K562 (cell line): ENCODE data around the gene PPIL1. TPM values are rescaled to one million over a fixed set of nuclear protein-coding genes. Genes with fewer than 3 reads are reported as not detected.

ENCODE experiments used
- CBFA2T2 ChIP-seq: fragments of 450-650 bp; conservative IDR thresholded peaks from 2 replicates; pipeline ENCODE4 v1.6.1; 2017; ENCODE audit warnings: mild to moderate bottlenecking
- CREB3 ChIP-seq: fragments of 450-650 bp; conservative IDR thresholded peaks from 2 replicates; pipeline ENCODE4 v1.6.1; 2016; ENCODE audit warnings: missing genetic modification characterization, low read depth, mild to moderate bottlenecking, missing compliant biosample characterization, moderate library complexity
- DLX4 ChIP-seq: fragments of 250-450 bp; sonication (Bioruptor Pico); IDR thresholded peaks from 2 replicates; pipeline ENCODE4 v1.6.1; 2021; ENCODE audit warnings: mild to moderate bottlenecking
- ESRRA ChIP-seq: fragments of 450-650 bp; IDR thresholded peaks from 2 replicates; pipeline ENCODE4 v1.6.1; 2014; ENCODE audit warnings: low read depth, mild to moderate bottlenecking, moderate library complexity, borderline replicate concordance
- LCOR ChIP-seq: sonication (generic); formaldehyde crosslinking; IDR thresholded peaks from 2 replicates; pipeline ENCODE4 v1.8.0; 2022; ENCODE audit warnings: mild to moderate bottlenecking, missing genetic modification reagents
- NFE2 ChIP-seq: IDR thresholded peaks from 2 replicates; pipeline ENCODE4 v1.6.1; 2014; ENCODE audit warnings: antibody characterized with exemption, low read depth
- ZBED1 ChIP-seq: IDR thresholded peaks from 2 replicates; pipeline ENCODE4 v1.6.1; 2014
- polyA plus RNA-seq, 8 experiments: library from polyadenylated mRNA; depleted of rRNA in 4 of 8; stranded (reverse) in 5 of 8; unstranded in 3 of 8; fragments of >200 nt; fragmentation: Nextera tagmentation in 2 of 8; fragmentation: Illumina TruSeq in 1 of 8; extraction: Ambion mirVana in 2 of 8; extraction: Trizol in 1 of 8; gene quantifications; 2 replicates each; pipeline versions ENCODE4 v1.2.1 to v1.2.3, GENCODE V29; 2011 to 2014; ENCODE audit warnings: inconsistent platforms in 1 of 8, missing spikeins in 1 of 8
- total RNA-seq, 7 experiments: library from RNA; depleted of rRNA in 6 of 7; stranded (reverse); fragments of >200 nt in 6 of 7; fragmentation: Illumina TruSeq in 2 of 7; extraction: Trizol in 2 of 7; gene quantifications; 2 replicates each; pipeline versions ENCODE4 v1.2.1 to v1.2.3, GENCODE V29; 2011 to 2021; ENCODE audit warnings: low replicate concordance in 1 of 7
- TF ChIP-seq, protein P1 (sequence below): sonication (generic); formaldehyde crosslinking; IDR thresholded peaks from 2 replicates; pipeline ENCODE4 v1.8.1; 2022; ENCODE audit warnings: missing genetic modification reagents
- TF ChIP-seq, protein P2 (sequence below): fragments of 200-800 bp; sonication (Bioruptor generic); IDR thresholded peaks from 2 replicates; pipeline ENCODE4 v1.6.1; 2017; ENCODE audit warnings: missing genetic modification characterization, missing compliant biosample characterization
- TF ChIP-seq, protein P3 (sequence below), 2 experiments: fragments of 450-650 bp in 1 of 2; sonication (generic) in 1 of 2; formaldehyde crosslinking in 1 of 2; IDR thresholded peaks; 2 replicates each; pipeline versions ENCODE4 v1.7.1 to v1.9.0; 2016 to 2022; ENCODE audit warnings: inconsistent platforms in 1 of 2, mild to moderate bottlenecking in 1 of 2, missing genetic modification reagents in 1 of 2
- TF ChIP-seq, protein P4 (sequence below): fragments of 250-450 bp; sonication (Bioruptor Pico); IDR thresholded peaks from 2 replicates; pipeline ENCODE4 v1.8.0; 2022; ENCODE audit warnings: inconsistent platforms

PPIL1 gene
- total and polyA plus RNA-seq, 9 of the 15 experiments (the other 6 are each of a cell fraction or from before 2014, with no cell fraction given), result 65.8 to 205 (median 130) TPM

- TF ChIP-seq NFE2, result peak; percentile 96
- peak; percentile 94; the same call in 1 of the 2 replicates for TF ChIP-seq LCOR (CRISPR knock-in tag)
- TF ChIP-seq ESRRA, result peak; percentile 94
- TF ChIP-seq DLX4 (CRISPR knock-in tag), result no peak
- TF ChIP-seq CBFA2T2, result peak; percentile 91
- TF ChIP-seq, protein P1, sequence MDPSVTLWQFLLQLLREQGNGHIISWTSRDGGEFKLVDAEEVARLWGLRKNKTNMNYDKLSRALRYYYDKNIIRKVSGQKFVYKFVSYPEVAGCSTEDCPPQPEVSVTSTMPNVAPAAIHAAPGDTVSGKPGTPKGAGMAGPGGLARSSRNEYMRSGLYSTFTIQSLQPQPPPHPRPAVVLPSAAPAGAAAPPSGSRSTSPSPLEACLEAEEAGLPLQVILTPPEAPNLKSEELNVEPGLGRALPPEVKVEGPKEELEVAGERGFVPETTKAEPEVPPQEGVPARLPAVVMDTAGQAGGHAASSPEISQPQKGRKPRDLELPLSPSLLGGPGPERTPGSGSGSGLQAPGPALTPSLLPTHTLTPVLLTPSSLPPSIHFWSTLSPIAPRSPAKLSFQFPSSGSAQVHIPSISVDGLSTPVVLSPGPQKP (CRISPR knock-in tag), result no peak
- TF ChIP-seq, protein P2, sequence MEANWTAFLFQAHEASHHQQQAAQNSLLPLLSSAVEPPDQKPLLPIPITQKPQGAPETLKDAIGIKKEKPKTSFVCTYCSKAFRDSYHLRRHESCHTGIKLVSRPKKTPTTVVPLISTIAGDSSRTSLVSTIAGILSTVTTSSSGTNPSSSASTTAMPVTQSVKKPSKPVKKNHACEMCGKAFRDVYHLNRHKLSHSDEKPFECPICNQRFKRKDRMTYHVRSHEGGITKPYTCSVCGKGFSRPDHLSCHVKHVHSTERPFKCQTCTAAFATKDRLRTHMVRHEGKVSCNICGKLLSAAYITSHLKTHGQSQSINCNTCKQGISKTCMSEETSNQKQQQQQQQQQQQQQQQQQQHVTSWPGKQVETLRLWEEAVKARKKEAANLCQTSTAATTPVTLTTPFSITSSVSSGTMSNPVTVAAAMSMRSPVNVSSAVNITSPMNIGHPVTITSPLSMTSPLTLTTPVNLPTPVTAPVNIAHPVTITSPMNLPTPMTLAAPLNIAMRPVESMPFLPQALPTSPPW, result peak; percentile 59; the same call in 1 of the 2 replicates
- TF ChIP-seq, protein P3, sequence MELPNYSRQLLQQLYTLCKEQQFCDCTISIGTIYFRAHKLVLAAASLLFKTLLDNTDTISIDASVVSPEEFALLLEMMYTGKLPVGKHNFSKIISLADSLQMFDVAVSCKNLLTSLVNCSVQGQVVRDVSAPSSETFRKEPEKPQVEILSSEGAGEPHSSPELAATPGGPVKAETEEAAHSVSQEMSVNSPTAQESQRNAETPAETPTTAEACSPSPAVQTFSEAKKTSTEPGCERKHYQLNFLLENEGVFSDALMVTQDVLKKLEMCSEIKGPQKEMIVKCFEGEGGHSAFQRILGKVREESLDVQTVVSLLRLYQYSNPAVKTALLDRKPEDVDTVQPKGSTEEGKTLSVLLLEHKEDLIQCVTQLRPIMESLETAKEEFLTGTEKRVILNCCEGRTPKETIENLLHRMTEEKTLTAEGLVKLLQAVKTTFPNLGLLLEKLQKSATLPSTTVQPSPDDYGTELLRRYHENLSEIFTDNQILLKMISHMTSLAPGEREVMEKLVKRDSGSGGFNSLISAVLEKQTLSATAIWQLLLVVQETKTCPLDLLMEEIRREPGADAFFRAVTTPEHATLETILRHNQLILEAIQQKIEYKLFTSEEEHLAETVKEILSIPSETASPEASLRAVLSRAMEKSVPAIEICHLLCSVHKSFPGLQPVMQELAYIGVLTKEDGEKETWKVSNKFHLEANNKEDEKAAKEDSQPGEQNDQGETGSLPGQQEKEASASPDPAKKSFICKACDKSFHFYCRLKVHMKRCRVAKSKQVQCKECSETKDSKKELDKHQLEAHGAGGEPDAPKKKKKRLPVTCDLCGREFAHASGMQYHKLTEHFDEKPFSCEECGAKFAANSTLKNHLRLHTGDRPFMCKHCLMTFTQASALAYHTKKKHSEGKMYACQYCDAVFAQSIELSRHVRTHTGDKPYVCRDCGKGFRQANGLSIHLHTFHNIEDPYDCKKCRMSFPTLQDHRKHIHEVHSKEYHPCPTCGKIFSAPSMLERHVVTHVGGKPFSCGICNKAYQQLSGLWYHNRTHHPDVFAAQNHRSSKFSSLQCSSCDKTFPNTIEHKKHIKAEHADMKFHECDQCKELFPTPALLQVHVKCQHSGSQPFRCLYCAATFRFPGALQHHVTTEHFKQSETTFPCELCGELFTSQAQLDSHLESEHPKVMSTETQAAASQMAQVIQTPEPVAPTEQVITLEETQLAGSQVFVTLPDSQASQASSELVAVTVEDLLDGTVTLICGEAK (IDR thresholded peaks at IDR 0.05), result peak; percentile 52; the same call in 1 of the 2 replicates
- TF ChIP-seq, protein P3 (CRISPR knock-in tag; IDR thresholded peaks at IDR 0.05), result no peak
- TF ChIP-seq ZBED1, result no peak
- TF ChIP-seq CREB3, result peak; percentile 93; the same call in 1 of the 2 replicates
- TF ChIP-seq, protein P4, sequence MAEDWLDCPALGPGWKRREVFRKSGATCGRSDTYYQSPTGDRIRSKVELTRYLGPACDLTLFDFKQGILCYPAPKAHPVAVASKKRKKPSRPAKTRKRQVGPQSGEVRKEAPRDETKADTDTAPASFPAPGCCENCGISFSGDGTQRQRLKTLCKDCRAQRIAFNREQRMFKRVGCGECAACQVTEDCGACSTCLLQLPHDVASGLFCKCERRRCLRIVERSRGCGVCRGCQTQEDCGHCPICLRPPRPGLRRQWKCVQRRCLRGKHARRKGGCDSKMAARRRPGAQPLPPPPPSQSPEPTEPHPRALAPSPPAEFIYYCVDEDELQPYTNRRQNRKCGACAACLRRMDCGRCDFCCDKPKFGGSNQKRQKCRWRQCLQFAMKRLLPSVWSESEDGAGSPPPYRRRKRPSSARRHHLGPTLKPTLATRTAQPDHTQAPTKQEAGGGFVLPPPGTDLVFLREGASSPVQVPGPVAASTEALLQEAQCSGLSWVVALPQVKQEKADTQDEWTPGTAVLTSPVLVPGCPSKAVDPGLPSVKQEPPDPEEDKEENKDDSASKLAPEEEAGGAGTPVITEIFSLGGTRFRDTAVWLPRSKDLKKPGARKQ (CRISPR knock-in tag), result no peak
Measured at GRCh38 chr6:36862164-36862847, 12.3 kb downstream of the PPIL1 start (continued).
